NOMO-1 treated with DMSO at 0.1 percent for 48 hours (cell line): ENCODE measurements around the gene KRTAP4-4.
"Not testable (repeated sequence)": the region's sequence is repeated elsewhere in the genome, so short reads cannot be mapped to it uniquely, and the experiment has no call there.

ENCODE experiments used
- DNase-seq: peaks from one replicate; lab custom pipeline; 2025; ENCODE audit not compliant: unreplicated experiment; lab: John Stamatoyannopoulos, UW

Gene KRTAP4-4

DNA sequence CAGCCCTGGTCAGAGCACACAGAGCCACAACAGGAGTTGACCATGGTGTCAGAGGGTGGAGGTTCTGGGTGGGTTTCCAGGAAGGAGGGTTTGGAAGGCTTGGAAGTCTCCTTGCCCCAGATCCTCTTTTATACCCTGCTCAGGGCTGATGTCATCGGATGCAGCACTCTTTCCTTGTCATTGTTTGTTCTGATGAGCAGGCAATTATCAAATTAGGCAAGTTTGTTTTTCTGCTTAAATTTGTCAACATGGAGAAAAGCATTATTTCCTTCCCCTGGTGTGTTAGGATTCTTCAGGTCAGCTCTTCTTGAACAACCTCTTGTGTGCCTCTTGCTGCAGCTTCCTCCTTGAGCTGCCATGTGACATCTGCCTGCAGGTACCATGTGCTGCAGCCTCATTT lies at the start of gene KRTAP4-4:
Gene KRTAP4-4 (minus strand): TSS at position 101 of the 400 bp plus-strand sequence. CDS start 57 bp downstream, at position 44.
- no peak for DNase-seq

DNA sequence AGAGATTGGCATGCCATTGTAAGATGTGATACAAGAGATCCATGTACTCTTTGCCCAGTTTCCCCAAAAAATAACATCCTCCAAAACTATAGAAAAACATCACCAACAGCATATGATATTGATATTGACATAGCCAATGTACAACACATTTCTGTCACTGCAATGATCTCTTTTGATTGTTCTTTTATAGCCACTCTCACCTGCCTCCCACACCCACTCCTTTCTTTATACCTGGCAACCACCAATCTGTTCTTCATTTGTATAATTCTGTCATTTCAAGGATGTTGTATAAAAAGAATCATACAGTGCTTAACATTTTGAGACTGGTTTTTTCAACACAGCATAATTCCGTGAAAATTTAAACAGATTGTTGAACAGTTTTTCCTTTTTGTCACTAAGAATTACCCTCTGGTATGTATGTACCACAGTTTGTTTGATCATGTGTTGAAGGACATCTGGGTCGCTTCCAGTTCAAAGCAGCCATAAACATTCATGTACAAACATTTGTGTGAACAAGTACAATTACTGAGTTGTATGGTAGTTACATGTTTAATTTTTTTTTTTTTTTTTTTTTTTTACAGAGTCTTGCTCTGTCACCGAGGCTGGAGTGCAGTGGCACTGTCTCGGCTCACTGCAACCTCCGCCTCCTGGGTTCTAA lies 39.0 kb upstream of the KRTAP4-4 start:
- no peak for DNase-seq

DNA sequence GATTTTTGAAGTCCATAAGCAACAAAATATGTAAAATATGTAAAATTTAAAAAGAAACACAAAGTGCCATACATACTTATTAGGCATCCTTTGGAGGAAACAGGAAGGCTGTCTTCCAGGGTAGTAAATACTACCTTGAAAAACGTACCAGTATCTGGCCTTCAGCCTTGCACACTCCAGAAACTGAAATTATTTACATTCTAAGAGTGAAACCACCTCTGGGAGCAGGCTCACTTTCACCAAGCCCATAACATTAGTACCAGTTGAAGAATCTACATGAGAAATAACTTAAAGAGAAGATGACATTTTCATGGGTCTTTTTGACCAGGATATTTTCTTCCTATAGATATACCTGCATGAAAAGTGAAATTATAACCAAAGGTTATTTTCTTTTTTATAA lies 35.5 kb upstream of the KRTAP4-4 start:
- no peak for DNase-seq

DNA sequence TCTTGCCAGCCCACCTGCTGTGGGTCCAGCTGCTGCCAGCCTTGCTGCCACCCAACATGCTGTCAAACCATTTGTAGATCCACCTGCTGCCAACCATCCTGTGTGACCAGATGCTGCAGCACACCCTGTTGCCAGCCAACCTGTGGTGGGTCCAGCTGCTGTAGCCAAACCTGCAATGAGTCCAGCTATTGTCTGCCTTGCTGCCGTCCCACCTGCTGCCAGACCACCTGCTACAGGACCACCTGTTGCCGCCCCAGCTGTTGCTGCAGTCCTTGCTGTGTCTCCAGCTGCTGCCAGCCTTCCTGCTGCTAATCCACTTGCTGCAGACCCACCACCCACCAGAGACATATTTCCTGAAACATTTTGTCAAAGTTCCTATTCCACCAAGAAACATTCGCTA lies 29.8 kb upstream of the KRTAP4-4 start:
- DNase-seq = no peak

DNA sequence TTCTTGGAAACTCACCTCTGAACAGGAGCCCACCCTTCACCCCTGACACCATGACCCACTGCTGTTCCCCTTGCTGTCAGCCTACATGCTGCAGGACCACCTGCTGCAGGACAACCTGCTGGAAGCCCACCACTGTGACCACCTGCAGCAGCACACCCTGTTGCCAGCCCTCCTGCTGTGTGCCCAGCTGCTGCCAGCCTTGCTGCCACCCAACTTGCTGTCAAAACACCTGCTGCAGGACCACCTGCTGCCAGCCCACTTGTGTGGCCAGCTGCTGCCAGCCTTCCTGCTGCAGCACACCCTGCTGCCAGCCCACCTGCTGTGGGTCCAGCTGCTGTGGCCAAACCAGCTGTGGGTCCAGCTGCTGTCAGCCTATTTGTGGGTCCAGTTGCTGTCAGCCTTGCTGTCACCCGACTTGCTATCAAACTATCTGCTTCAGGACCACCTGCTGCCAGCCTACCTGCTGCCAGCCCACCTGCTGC lies 29.3 kb upstream of the KRTAP4-4 start, which contains the start of gene KRTAP9-1:
Gene KRTAP9-1 (plus strand): TSS at position 51 of the 482 bp plus-strand sequence. CDS start 0 bp downstream, at position 51.
- not testable (repeated sequence) for DNase-seq

DNA sequence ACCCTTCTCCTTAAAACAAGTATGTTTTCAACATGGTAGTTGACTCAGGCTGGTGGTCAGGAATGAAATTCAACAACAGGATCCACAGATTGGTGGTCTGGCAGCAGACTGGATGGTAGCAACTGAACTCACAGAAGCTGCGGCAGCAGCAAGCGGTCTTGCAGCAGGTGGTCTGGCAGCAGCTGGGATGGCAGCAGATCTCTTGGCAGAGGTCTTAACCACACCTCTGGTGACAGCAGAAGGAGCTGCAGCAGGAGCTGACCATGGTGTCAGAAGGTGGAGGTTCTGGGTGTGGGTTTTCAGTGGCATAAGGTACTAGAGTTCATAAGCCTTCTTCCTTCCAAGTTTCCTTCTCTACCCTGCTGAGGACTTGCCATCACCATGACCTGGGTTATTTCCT lies 26.3 kb upstream of the KRTAP4-4 start:
- no peak for DNase-seq

DNA sequence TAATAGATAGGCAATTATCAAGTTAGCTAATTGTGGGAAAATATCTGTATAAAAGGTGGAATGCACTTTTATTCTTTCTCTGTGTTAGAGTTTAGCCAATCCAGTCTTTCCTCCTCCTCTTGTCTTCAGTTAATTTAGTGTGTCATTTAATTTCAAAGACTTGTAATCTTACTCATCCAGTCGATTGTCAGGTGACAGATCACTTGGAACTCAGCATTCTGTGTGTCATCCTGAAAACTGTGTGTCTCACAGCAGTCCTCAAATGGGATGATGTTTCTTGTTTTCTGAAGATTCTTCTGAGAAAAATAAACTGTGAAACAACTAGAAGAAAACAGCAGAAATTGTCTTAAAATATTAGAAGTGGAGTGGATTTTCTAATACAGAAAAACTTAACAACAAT lies 24.5 kb upstream of the KRTAP4-4 start:
- DNase-seq = no peak

DNA sequence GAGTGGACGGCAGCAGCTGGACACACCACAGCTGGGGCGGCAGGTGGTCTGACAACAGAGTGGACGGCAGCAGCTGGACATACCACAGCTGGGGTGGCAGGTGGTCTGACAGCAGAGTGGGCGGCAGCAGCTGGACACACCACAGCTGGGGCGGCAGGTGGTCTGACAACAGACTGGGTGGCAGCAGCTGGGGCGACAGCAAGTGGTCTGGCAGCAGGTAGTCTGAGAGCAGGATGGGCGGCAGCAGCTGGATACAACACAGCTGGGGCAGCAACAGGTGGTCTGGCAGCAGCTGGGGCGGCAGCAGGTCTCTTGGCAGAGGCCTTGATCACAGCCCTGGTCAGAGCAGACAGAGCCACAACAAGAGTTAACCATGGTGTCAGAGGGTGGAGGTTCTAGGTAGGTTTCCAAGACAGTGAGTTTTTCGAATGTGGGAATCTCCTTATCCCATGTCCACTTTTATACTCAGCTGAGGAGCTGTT lies 24.0 kb upstream of the KRTAP4-4 start, which contains the start of gene KRTAP4-1:
Gene KRTAP4-1 (minus strand): TSS at position 432 of the 482 bp plus-strand sequence. CDS start 57 bp downstream, at position 375.
- DNase-seq = no peak

DNA sequence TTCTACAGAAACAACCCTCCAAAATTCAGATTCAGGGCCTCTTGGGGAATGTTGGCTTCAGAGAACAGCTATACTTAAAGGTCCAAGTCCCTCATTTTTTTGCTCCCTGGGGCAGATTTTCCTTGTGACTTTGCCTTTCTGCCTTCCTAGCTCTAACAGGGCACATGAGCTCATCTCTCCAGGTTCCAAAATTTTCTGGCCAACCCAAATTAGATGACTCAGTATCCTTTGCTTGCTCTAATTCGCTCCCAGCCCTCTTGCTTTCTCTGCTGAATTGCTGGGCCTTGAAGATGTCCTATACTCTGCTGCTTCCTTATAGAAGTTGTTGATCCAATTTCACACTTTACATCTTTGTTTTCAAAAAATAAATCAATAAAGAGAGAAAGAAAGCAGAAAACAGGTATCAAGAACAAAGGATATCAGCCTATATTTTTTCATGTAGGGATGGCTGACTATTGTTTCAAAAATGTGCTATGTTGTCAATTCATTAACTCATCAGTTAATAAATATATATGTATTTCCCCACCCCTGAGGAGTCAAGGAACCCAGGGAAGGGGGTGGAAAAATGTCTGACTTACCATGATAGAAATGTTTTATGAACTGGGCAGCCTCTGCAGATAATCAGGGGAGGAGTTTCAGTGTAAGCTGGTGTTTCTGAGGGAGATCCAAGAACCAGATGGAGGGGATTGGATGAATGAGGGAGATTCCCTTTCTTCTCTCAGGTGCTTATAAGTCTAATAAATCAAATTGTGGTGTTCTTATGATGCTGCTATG lies 18.5 kb upstream of the KRTAP4-4 start:
- DNase-seq = no peak

DNA sequence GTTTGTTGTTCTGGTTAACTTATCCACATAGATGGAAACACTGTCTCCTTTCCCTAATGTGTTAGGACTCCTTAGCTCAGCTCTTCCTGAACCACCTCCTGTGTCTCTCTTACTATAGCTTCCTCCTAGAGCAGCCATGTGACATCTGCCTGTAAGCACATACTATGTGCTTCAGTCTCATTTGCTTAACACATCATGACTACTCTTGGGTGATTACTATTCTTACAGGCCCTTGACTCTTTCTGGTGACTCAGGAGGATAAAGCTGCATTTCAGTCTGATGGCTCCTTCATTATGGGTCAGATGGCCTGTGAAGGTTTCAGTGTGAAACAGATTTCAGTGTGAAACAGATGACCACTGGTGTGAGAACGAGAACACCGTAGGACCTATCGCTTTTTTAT lies 17.8 kb upstream of the KRTAP4-4 start:
- no peak for DNase-seq

DNA sequence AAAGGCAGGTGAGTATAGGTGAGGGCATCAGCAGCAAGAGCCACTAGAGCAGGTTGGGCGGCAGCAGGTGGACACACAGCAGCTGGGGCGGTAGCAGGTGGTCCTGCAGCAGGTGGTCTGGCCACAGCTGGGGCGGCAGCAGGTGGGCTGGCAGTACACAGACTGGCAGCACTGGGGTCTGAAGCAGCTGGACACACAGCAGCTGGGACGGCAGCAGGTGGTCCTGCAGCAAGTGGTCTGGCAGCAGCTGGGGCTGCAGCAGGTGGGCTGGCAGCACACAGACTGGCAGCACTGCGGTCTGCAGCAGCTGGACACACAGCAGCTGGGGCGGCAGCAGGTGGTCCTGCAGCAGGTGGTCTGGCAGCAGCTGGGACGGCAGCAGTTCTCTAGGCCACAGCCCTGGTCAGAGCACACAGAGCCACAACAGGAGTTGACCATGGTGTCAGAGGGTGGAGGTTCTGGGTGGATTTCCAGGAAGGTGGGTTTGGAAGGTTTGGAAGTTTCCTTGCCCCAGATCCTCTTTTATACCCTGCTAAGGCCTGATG lies 17.3 kb upstream of the KRTAP4-4 start, which contains the start of gene KRTAP4-2:
Gene KRTAP4-2 (minus strand): TSS at position 495 of the 545 bp plus-strand sequence. CDS start 57 bp downstream, at position 438.
- no peak for DNase-seq

DNA sequence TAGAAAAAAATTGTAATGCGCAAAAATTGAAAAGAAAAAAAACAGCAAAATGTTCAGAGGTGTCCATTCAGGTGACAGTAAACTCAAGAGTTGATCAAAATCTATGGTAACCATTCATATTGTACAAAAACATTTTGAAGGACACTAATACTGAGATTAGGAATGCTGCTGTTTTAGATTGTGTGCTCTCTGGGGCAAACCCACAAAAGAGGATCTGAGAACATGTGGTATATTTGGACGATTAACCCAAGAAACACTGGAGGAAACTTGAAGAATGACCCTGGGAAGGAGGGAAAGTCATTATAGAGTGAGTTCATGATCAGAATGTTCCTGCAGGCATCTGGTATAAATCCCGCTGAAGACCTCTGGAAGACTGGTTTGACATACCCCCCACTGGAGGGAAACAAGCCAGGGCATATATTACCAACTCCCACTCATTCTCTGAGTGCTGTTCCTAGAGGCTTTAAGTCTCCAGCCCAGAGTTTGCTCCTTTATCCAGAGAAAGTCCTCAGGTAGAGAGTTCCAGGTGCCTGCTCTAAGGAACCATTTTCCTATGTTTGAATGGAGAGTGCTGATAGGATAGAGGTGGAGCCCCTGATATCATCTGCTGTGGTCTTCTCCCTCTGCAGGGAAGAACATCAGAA lies 16.3 kb upstream of the KRTAP4-4 start:
- DNase-seq = peak; percentile 36

DNA sequence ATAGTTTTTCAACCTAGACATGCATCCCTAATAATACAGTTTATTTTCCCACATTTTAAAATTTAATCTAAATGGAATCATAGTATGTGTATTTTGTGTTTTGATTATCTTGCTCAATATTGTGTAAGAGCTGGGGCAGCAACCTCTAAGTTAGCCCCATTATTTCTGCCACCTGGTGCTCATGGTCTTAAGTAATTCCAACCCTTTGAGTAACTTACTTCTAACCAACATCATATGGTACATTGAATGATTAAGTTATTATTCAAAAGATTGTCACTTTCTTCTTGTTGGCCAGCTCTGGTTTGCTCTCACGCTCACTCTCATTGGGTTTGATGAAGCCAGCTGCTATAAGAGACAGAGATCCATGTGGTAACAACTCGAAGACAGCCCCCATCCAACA lies 11.3 kb upstream of the KRTAP4-4 start:
- no peak for DNase-seq

DNA sequence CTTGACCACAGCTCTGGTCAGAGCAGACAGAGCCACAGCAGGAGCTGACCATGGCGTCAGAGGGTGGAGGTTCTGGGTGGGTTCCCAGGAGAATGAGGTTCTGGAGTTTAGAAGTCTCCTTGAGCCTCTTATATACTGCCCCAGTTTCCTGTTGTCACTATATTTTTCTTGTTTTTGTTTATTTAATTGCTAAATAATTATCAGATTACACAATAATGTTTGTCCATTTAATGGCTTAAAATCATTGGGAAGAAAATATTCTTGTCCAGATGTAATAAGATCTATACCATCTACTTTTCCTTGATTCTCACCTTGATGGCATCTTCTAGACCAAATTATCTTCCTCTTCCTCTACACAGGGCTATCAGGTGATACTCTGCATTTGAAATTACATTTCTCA lies 7.6 kb upstream of the KRTAP4-4 start, which contains the start of gene KRTAP4-3:
Gene KRTAP4-3 (minus strand): TSS at position 101 of the 400 bp plus-strand sequence. CDS start 49 bp downstream, at position 52.
- DNase-seq = no peak

DNA sequence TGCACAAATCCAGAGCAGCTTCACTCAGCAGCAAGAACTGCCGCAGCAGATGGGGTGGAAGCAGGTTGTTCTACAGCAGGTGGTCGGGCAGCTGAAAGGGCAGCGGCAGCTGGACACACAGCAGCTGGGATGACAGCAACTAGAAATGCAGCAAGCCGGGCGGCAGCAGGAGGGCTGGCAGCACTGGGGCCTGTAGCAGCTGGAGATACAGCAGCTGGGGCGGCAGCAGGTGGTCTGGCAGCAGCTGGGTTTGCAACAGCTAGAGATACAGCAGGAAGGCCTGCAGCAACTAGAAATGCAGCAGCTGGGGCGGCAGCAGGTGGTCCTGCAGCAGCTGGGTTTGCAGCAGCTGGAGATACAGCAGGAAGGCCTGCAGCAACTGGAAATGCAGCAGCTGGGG lies 7.0 kb upstream of the KRTAP4-4 start:
- no peak for DNase-seq

DNA sequence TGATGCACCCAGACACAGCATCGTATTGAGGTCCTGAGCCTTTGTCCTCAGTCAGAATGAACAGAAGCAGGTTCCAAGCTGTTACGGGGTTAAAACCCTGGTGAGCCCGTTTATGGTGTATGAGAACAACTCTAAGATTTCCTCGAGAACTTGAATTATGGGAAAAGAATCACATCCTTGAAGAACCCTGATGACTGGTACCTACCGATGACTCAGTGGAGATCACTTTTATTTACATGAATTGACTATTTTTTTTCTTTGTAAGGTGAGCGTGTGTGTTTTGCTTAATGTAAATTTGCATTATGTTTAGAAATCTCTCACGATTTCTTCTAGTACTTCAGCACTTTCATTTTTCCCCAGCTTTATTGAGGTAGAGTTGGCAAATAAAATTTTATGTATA lies 3.3 kb upstream of the KRTAP4-4 start:
- no peak for DNase-seq

DNA sequence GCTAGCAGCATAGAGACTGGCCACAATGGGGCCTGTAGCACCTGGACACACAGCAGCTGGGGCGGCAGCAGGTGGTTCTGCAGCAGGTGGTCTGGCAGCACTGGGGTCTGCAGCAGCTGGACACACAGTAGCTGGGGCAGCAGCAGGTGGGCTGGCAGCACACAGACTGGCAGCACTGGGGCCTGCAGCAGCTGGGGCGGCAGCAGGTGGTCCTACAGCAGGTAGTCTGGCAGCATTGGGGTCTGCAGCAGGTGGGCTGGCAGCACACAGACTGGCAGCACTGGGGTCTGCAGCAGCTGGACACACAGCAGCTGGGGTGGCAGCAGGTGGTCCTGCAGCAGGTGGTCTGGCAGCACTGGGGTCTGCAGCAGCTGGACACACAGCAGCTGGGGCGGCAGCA lies 358 bp downstream of the KRTAP4-4 start:
- DNase-seq = not testable (repeated sequence)

DNA sequence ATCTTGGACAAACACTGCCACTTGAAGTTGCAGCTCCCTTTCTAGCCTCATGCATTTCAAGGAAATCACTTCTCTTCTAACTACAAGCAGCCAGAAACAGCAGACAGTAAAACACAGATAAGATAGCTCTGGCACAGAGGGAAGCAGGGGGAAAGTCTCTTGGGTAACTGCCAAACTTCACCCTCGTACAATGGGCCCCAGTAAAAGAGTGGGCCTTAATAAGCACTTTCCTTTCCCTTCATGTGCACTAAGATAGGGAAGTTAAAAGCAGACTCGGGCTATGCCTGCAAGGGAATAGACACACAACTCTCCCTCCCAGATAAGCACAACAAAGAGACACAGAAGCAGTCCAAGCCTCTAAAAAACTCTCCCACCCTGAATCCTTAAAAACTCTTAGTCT lies 6.7 kb downstream of the KRTAP4-4 start:
- DNase-seq = no peak

DNA sequence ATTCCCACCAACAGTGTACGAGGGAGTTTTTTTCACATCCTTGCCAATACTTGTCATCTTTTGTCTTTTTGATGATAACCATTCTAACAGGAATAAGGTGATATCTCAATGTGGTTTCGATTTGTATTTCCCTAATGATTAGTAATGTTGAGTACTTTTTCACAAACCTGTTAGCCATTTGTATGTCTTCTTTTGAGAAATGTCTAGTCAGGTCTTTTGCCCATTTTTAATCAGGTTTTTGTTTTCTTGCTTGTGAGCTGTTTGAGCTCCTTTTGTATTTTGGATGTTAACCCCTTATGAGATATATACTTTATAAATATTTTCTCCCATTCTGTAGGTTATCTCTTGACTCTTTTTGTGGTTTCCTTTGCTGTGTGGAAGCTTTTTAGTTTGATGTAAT lies 9.0 kb downstream of the KRTAP4-4 start:
- DNase-seq = no peak

DNA sequence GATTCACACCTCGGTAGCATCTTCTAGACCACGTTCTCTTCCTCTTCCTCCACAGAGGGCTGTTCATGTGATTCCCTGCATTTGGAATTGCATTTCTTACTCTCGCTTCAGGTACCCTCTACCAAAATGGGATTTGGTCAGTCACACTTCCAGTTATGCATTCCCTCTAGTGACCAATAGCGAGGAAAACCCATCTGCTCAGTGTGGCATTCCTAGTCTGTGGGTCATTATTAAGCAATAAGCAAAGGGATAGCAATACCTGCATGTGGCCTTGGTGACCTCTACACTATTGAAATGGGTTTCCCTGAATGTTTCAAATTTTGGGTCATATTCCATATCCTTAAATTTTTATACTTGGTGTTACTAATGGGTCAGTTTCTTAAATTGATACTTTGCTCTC lies 10.5 kb downstream of the KRTAP4-4 start:
- DNase-seq = no peak

DNA sequence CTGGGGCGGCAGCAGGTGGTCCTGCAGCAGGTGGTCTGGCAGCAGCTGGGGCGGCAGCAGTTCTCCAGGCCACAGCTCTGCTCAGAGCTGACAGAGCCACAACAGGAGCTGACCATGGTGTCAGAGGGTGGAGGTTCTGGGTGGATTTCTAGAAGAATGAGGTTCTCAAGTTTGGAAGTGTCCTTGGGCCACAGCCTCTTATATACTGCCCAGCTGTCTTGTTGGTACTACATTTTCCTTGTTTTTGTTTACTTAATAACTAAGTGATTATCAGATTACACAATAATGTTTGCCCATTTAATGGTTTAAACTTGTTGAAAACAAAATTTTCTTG lies 10.9 kb downstream of the KRTAP4-4 start, which contains the start of gene KRTAP4-5:
Gene KRTAP4-5 (minus strand): TSS at position 174 of the 334 bp plus-strand sequence. CDS start 58 bp downstream, at position 116.
- no peak for DNase-seq
